GM19025 (cell line): ENCODE data around the gene BRK1.
"Not testable (repeated sequence)": the region's sequence is repeated elsewhere in the genome, so short reads cannot be mapped to it uniquely, and the experiment has no call there.

Experiments used
- ATAC-seq: cut with Tn5 transposase; IDR thresholded peaks from one replicate; pipeline ENCODE4 v1.9.1; 2021; ENCODE audit warnings: mild to moderate bottlenecking, low read depth, moderate library complexity; ENCODE audit not compliant: unreplicated experiment

Gene BRK1

GRCh38 chr3:10175334-10175733 is 59.9 kb downstream of the BRK1 start:
- not testable (repeated sequence) for ATAC-seq

GRCh38 chr3:10176150-10176549 is 60.7 kb downstream of the BRK1 start:
- ATAC-seq, result not testable (repeated sequence)
